Smooth muscle cell (in vitro differentiated cells): ENCODE results near the gene ATP1A1. TPM values are rescaled to one million over a fixed set of nuclear protein-coding genes. Genes with fewer than 3 reads are reported as not detected.
A peak's percentile ranks its signal among the peaks of the same experiment; 100 is the strongest.

ENCODE experiments used
- DNase-seq: peaks from one replicate; lab custom pipeline; 2025; ENCODE audit not compliant: unreplicated experiment; lab: John Stamatoyannopoulos, UW
- H2AFZ ChIP-seq: fragments of 200-600 bp; sonication (generic); 2 replicates; pipeline ENCODE4 v1.6.0; 2016; ENCODE audit warnings: antibody characterized with exemption, low read depth, mild to moderate bottlenecking
- H3F3A ChIP-seq: fragments of 200-600 bp; sonication (generic); 2 replicates; pipeline ENCODE4 v1.6.0; 2017; ENCODE audit warnings: antibody characterized with exemption, low read depth
- H3K27ac ChIP-seq: fragments of 200-600 bp; sonication (generic); 2 replicates; pipeline ENCODE4 v1.5.1; 2016; ENCODE audit warnings: low read depth, mild to moderate bottlenecking
- H3K27me3 ChIP-seq: fragments of 200-600 bp; sonication (generic); 2 replicates; pipeline ENCODE4 v1.6.1; 2016; ENCODE audit warnings: low read depth, mild to moderate bottlenecking
- H3K36me3 ChIP-seq: fragments of 200-600 bp; sonication (generic); 2 replicates; pipeline ENCODE4 v1.5.1; 2016; ENCODE audit warnings: low read depth
- H3K4me1 ChIP-seq: fragments of 200-600 bp; sonication (generic); 2 replicates; pipeline ENCODE4 v1.5.1; 2016; ENCODE audit warnings: low read depth
- H3K4me2 ChIP-seq: fragments of 200-600 bp; sonication (generic); 2 replicates; pipeline ENCODE4 v1.6.0; 2016; ENCODE audit warnings: mild to moderate bottlenecking
- H3K4me3 ChIP-seq: fragments of 200-600 bp; sonication (generic); 2 replicates; pipeline ENCODE4 v1.5.1; 2016; ENCODE audit warnings: mild to moderate bottlenecking
- H3K79me2 ChIP-seq: fragments of 200-600 bp; sonication (generic); 2 replicates; pipeline ENCODE4 v1.6.0; 2016; ENCODE audit warnings: low read depth, mild to moderate bottlenecking
- H3K9ac ChIP-seq: fragments of 200-600 bp; sonication (generic); 2 replicates; pipeline ENCODE4 v1.6.0; 2016; ENCODE audit warnings: low read depth
- H3K9me3 ChIP-seq: fragments of 200-600 bp; sonication (generic); replicated peaks from 2 replicates; pipeline ENCODE4 v1.5.1; 2016; ENCODE audit warnings: low read depth
- H4K20me1 ChIP-seq: fragments of 200-600 bp; sonication (generic); 2 replicates; pipeline ENCODE4 v1.6.0; 2016; ENCODE audit warnings: low read depth
- whole genome bisulfite sequencing: methylation state at CpG from one replicate; pipeline ENCODE4 v1.1.7; 2016; ENCODE audit warnings: low lambda C conversion rate; 5-methylcytosine and 5-hydroxymethylcytosine counted together
- polyA plus RNA-seq: library from polyadenylated mRNA; unstranded; fragments of >200 nt; fragmentation: Nextera tagmentation; extraction: Ambion mirVana; gene quantifications from 2 replicates; pipeline ENCODE4 v1.2.1, GENCODE V29; 2016
- total RNA-seq: library from RNA; depleted of rRNA; stranded (reverse); fragments of >200 nt; gene quantifications from 2 replicates; pipeline ENCODE4 v1.2.3, GENCODE V29; 2014
- TF ChIP-seq, protein P1 (sequence below): fragments of 200-600 bp; sonication (generic); IDR thresholded peaks from 2 replicates; pipeline ENCODE4 v1.5.1; 2017; ENCODE audit warnings: borderline replicate concordance, mild to moderate bottlenecking, antibody characterized with exemption; ENCODE audit not compliant: insufficient read depth, poor library complexity, severe bottlenecking

Gene ATP1A1
- total and polyA plus RNA-seq, 2 experiments from 2014 or later: 75.7 to 104 TPM

DNA sequence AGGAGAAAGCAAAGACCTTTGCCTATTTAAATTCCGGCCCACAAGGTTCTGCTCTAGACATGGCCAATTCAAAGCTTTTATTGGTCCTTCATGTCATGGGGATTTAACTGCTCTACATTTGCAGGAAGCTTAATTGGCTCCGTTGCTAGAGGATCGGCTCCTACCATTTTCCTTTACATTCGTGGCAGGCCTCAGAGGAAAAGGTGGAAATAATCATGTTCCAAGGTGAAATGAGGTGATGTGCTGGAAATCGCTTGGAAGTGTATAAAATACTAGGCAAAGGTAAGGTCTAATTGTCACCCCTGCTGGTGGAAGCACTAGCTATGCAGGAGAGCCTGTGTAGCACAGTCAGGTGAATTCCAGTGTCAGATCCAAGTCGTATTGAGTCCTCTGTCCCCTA is 55.5 kb downstream of the ATP1A1 start:
- H3K9me3 ChIP-seq: no peaks in the 10 kb centered on the region
- H4K20me1 ChIP-seq: no peaks in the 10 kb centered on the region
- TF ChIP-seq, protein P1, sequence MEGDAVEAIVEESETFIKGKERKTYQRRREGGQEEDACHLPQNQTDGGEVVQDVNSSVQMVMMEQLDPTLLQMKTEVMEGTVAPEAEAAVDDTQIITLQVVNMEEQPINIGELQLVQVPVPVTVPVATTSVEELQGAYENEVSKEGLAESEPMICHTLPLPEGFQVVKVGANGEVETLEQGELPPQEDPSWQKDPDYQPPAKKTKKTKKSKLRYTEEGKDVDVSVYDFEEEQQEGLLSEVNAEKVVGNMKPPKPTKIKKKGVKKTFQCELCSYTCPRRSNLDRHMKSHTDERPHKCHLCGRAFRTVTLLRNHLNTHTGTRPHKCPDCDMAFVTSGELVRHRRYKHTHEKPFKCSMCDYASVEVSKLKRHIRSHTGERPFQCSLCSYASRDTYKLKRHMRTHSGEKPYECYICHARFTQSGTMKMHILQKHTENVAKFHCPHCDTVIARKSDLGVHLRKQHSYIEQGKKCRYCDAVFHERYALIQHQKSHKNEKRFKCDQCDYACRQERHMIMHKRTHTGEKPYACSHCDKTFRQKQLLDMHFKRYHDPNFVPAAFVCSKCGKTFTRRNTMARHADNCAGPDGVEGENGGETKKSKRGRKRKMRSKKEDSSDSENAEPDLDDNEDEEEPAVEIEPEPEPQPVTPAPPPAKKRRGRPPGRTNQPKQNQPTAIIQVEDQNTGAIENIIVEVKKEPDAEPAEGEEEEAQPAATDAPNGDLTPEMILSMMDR: no peak
- no peak overlapping the region for H3K9ac ChIP-seq
- 85% methylated on average over 6 of the region's 6 CpGs for WGBS
- H3K4me3 ChIP-seq: no peak overlapping the region
- no peaks in the 10 kb centered on the region for H3K36me3 ChIP-seq
- H3K27ac ChIP-seq: no peak overlapping the region
- no peaks in the 10 kb centered on the region for H3F3A ChIP-seq
- peaks cover 6% of the 10 kb centered on the region for H3K4me1 ChIP-seq
- H3K79me2 ChIP-seq: no peaks in the 10 kb centered on the region
- no peak for DNase-seq
- no peak overlapping the region for H3K4me2 ChIP-seq
- H3K27me3 ChIP-seq: peaks cover 4% of the 10 kb centered on the region
- no peak overlapping the region for H2AFZ ChIP-seq

DNA sequence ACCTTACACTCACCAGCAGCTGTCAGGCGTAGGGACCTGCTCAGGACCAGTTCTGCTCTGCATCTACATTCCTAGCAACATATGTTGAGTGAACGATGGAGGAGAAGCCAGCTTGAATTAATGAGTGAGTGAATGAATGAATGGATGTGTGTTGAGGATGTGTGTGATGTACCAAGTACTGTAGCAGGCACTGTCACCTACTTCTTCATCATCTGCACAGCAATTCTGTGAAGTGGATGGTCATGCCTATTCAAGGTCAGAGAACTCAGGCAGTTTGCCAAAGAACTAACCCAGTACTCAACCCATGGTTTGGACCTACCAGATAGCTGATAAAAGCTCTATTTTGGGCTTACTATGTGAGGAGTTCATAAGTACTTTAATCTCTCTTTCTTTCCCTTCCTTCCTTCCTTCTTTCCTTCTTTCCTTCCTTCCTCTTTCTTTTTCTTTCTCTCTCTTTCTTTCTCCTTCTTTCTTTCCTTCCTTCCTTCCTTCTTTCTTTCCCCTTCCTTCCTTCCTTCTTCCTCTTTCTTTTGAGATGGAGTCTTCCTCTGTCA is 56.9 kb downstream of the ATP1A1 start:
- no peaks in the 10 kb centered on the region for H3K27me3 ChIP-seq
- no peaks in the 10 kb centered on the region for H3F3A ChIP-seq
- no peak overlapping the region for H2AFZ ChIP-seq
- H3K27ac ChIP-seq: no peak overlapping the region
- 93% methylated on average over 2 of the region's 2 CpGs for WGBS
- H3K9me3 ChIP-seq: no peaks in the 10 kb centered on the region
- TF ChIP-seq, protein P1: no peak
- H3K4me1 ChIP-seq: peaks cover 6% of the 10 kb centered on the region
- no peak overlapping the region for H3K9ac ChIP-seq
- no peaks in the 10 kb centered on the region for H4K20me1 ChIP-seq
- DNase-seq: no peak
- H3K79me2 ChIP-seq: no peaks in the 10 kb centered on the region
- H3K36me3 ChIP-seq: no peaks in the 10 kb centered on the region
- H3K4me2 ChIP-seq: no peak overlapping the region
- no peak overlapping the region for H3K4me3 ChIP-seq

DNA sequence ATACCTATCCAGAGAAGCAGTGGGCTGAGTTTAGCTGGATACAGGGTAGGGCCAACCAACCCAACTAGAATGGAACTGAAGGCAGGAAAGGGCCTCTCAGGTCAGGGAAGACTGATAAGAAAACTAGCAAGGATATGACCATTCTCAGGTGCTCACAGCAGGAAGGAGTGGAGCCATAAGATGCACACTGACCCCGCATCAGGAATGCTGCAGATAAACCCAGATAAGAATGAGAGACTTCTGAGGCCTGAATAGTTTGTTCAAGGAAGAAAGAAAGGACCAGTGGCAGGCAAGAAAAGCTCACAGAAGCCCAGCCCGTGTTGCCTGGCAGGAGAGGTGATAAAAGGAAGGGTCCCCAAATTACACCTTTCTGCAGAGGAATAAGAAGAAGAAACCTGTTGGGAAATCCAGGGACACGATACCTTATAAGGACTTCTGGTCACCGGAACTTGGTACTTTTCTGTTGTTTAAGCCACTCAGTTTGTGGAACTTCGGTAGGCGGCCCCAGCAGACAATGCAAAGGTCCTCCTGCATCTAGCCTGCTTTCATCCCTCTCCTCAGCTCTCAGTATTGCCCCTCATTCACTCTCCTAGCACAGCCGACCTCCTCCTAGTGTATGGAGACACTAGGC is 58.9 kb downstream of the ATP1A1 start:
- Histone ChIP-seq H4K20me1 (no peaks in the 10 kb centered on the region), H3F3A (no peaks in the 10 kb centered on the region), H3K79me2 (no peaks in the 10 kb centered on the region), H3K27ac (peak overlapping the region; percentile 84), H3K4me2 (no peak overlapping the region), H3K4me1 (peaks cover 6% of the 10 kb centered on the region), H3K4me3 (no peak overlapping the region), H3K9ac (no peak overlapping the region), H3K27me3 (no peaks in the 10 kb centered on the region), H3K36me3 (no peaks in the 10 kb centered on the region), H3K9me3 (no peaks in the 10 kb centered on the region), H2AFZ (no peak overlapping the region)
- TF ChIP-seq, protein P1: no peak
- DNase-seq: no peak
- WGBS: 87% methylated on average over 7 of the region's 7 CpGs
